ENCODE data around the gene LHX4.

Gene LHX4

DNA sequence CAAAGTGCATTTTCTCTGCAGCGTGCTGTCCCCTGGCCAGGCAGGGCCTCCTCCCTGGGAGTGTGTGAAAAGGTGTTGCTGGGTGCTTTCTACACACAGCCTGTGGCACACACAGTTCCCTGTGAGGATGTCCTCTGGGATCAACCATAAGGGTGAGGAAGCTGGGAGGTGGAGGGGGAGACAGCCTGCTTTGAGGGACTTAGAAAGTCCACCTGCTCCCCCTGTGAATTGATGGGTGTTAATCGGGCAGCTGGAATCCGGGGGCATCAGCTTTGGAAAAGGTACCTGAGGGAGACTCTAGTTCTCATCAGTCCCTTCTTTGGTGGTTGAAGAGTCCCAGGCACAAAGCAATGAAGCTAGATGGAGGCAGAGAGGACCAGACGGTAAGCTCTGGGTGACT, 35.8 kb downstream of the LHX4 start:
- in situ Hi-C loops (cut with HindIII; ENCODE audit: low sequenced_read_pairs) = no loop called here
- TF ChIP-seq, protein P1, sequence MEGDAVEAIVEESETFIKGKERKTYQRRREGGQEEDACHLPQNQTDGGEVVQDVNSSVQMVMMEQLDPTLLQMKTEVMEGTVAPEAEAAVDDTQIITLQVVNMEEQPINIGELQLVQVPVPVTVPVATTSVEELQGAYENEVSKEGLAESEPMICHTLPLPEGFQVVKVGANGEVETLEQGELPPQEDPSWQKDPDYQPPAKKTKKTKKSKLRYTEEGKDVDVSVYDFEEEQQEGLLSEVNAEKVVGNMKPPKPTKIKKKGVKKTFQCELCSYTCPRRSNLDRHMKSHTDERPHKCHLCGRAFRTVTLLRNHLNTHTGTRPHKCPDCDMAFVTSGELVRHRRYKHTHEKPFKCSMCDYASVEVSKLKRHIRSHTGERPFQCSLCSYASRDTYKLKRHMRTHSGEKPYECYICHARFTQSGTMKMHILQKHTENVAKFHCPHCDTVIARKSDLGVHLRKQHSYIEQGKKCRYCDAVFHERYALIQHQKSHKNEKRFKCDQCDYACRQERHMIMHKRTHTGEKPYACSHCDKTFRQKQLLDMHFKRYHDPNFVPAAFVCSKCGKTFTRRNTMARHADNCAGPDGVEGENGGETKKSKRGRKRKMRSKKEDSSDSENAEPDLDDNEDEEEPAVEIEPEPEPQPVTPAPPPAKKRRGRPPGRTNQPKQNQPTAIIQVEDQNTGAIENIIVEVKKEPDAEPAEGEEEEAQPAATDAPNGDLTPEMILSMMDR (IDR thresholded peaks at IDR 0.05; ENCODE audit: low read depth, low read length) = no peak
- DNase-seq (ENCODE audit: low read depth, low spot score) = no peak
- no peak overlapping the region for H3K4me3 ChIP-seq (ENCODE audit: low read depth, low read length)

DNA sequence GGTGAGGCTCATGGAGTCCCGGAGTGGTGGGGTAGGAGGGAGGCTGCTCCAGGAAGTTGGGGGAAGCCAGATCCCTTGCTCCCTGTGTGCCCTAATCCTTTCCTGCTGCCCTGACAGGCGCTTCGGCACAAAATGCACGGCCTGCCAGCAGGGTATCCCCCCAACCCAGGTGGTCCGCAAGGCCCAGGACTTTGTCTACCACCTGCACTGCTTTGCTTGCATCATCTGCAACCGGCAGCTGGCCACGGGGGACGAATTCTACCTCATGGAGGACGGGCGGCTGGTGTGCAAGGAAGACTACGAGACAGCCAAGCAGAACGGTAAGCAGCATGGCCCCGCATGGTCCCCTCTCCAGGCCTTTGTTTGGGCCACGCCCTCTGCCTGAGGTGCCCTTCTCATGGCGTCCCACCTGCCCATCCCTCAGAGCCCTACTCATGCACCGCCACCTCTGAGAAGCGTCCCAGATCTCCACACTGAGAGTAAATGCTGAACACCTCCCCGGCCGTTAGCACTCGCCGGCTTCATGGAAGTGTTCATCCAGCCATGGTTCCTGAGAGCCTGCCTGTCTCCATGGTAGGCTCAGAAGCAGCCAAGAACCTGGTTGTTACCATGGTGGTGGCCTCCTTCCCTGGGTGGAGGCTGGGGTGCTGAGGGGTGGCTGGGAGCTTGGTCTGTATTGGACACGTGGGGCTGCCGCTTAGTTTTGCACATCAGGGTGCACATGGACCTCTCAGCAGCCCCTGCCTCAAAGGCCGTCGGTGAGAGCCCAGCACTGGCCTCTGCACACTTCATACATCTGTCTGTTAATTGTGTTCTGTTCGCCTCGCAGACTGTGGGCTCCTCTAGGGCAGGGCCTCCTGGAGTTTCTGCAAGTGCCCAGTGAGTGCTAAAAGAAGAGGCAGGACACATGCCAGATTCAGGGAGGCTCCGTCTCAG, 36.5 kb downstream of the LHX4 start:
- in situ Hi-C loops (cut with HindIII; ENCODE audit: low sequenced_read_pairs) = no loop called here
- TF ChIP-seq, protein P1 (IDR thresholded peaks at IDR 0.05; ENCODE audit: low read depth, low read length) = no peak
- no peak for DNase-seq (ENCODE audit: low read depth, low spot score)
- no peak overlapping the region for H3K4me3 ChIP-seq (ENCODE audit: low read depth, low read length)

GRCh38 chr1:180267211-180267561, 37.1 kb downstream of the LHX4 start:
- in situ Hi-C loops (cut with HindIII; ENCODE audit: low sequenced_read_pairs) = no loop called here
- H3K4me3 ChIP-seq (ENCODE audit: low read depth, low read length) = no peak overlapping the region
- DNase-seq (ENCODE audit: low read depth, low spot score) = no peak
- TF ChIP-seq, protein P1 (IDR thresholded peaks at IDR 0.05; ENCODE audit: low read depth, low read length) = no peak

GRCh38 chr1:180267761-180268555, 37.9 kb downstream of the LHX4 start:
- no peak for DNase-seq (ENCODE audit: low read depth, low spot score)
- H3K4me3 ChIP-seq (ENCODE audit: low read depth, low read length) = no peak overlapping the region
- in situ Hi-C loops (cut with HindIII; ENCODE audit: low sequenced_read_pairs) = no loop called here
- TF ChIP-seq, protein P1 (IDR thresholded peaks at IDR 0.05; ENCODE audit: low read depth, low read length) = no peak

GRCh38 chr1:180268556-180269075, 38.6 kb downstream of the LHX4 start:
- H3K4me3 ChIP-seq (ENCODE audit: low read depth, low read length) = no peak overlapping the region
- in situ Hi-C loops (cut with HindIII; ENCODE audit: low sequenced_read_pairs) = no loop called here
- TF ChIP-seq, protein P1 (IDR thresholded peaks at IDR 0.05; ENCODE audit: low read depth, low read length) = no peak
- DNase-seq (ENCODE audit: low read depth, low spot score) = no peak

DNA sequence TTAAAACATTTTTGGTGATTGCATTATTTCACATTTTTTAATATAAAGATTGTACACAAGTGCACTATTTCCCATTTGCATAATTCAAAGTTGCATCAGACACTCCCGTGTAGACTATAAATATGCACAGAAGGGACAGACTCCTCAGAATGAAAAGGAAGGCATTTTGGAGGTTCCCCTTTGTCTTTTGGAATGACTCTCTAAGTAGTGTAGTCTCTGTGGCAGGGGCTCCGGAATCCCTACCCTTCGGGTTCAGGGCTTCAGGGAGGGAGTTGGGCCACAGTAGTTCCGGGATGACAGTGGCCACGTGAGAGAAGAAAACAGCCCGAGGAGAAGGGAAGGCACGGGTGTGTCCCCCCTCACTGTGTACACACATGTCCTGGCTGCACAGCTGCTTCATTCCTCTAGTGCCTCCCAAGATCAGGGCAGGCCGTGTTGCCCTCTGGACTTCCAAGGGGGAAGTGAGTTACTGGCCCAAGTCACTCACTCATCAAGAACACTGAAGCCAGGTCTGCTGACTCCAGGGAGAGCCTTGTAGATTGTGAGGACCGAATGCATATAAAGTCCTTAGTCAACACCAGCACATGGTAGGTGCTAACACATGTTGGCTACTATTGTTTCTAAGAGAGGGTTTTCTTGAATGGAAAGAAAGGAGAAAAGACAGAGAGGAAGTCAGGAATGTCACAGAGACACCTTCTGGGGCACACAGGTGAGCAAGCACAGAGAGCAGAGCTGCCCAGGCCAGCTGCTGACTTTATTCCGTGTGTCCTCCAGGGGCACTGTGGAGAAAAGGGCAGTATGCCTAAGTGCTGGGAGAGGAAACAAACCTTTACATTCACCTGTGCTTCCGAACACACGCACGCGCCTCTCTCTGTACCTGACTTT, 39.8 kb downstream of the LHX4 start:
- H3K4me3 ChIP-seq (ENCODE audit: low read depth, low read length) = no peak overlapping the region
- in situ Hi-C loops (cut with HindIII; ENCODE audit: low sequenced_read_pairs) = no loop called here
- TF ChIP-seq, protein P1 (IDR thresholded peaks at IDR 0.05; ENCODE audit: low read depth, low read length) = peak; percentile 57
- DNase-seq (ENCODE audit: low read depth, low spot score) = no peak
